Mesenchymal stem cell (in vitro differentiated cells and primary cell): ENCODE measurements around the gene ASAP2.

ENCODE experiments used
- DNase-seq: peaks from one replicate; pipeline ENCODE4 v3.0.0-alpha.2; 2013
- H2AFZ ChIP-seq: one replicate; pipeline ENCODE4 v1.6.1; 2013; ENCODE audit warnings: low read depth, mild to moderate bottlenecking, control low read depth, inconsistent platforms, low read length, moderate library complexity
- H2AK5ac ChIP-seq: 2 replicates; pipeline ENCODE4 v1.6.1; 2013; ENCODE audit warnings: low read length, moderate library complexity, mild to moderate bottlenecking, inconsistent platforms; ENCODE audit not compliant: severe bottlenecking
- H2BK120ac ChIP-seq: one replicate; pipeline ENCODE4 v1.6.1; 2013; ENCODE audit warnings: low read depth, mild to moderate bottlenecking, inconsistent platforms, low read length, moderate library complexity
- H2BK12ac ChIP-seq, 2 experiments: one replicate each; pipeline ENCODE4 v1.6.1; 2013; ENCODE audit warnings: inconsistent platforms in 2 of 2, low read length in 2 of 2, mild to moderate bottlenecking in 2 of 2, moderate library complexity in 2 of 2, control low read depth in 1 of 2
- H2BK15ac ChIP-seq: one replicate; pipeline ENCODE4 v1.6.1; 2013; ENCODE audit warnings: mild to moderate bottlenecking, low read depth, inconsistent platforms; ENCODE audit not compliant: poor library complexity, severe bottlenecking
- H2BK5ac ChIP-seq: 2 replicates; pipeline ENCODE4 v1.6.1; 2013; ENCODE audit warnings: low read depth, mild to moderate bottlenecking, low read length, control low read depth, inconsistent platforms; ENCODE audit not compliant: poor library complexity, severe bottlenecking
- H3K14ac ChIP-seq, 2 experiments: one replicate each; pipeline ENCODE4 v1.6.1; 2013; ENCODE audit warnings: inconsistent platforms in 2 of 2, low read length in 2 of 2, control low read depth in 1 of 2, mild to moderate bottlenecking in 1 of 2, moderate library complexity in 1 of 2
- H3K18ac ChIP-seq, 2 experiments: one replicate each; pipeline ENCODE4 v1.6.1; 2013; ENCODE audit warnings: inconsistent platforms in 2 of 2, low read length in 2 of 2, control low read depth in 1 of 2, low read depth in 1 of 2, mild to moderate bottlenecking in 1 of 2
- H3K23ac ChIP-seq, 2 experiments: one replicate each; pipeline ENCODE4 v1.6.1; 2013; ENCODE audit warnings: inconsistent platforms in 2 of 2, low read length in 2 of 2, mild to moderate bottlenecking in 2 of 2, moderate library complexity in 2 of 2, control low read depth in 1 of 2
- H3K27ac ChIP-seq: 2 replicates; pipeline ENCODE4 v1.5.1; 2013; ENCODE audit warnings: mild to moderate bottlenecking, moderate library complexity, low read length, control low read depth, inconsistent platforms; ENCODE audit not compliant: poor library complexity, severe bottlenecking
- H3K27me3 ChIP-seq, 2 experiments: 2 replicates each; pipeline versions ENCODE4 v1.6.1 to v1.7.0; 2013; ENCODE audit warnings: low read length in 2 of 2, mild to moderate bottlenecking in 2 of 2, moderate library complexity in 2 of 2, control low read depth in 1 of 2, inconsistent platforms in 1 of 2; ENCODE audit not compliant: control insufficient read depth in 1 of 2, insufficient read depth in 1 of 2
- H3K36me3 ChIP-seq, 2 experiments: 2 replicates each; pipeline versions ENCODE4 v1.6.1 to v1.7.0; 2013; ENCODE audit warnings: low read length in 2 of 2, control low read depth in 1 of 2, inconsistent platforms in 1 of 2, low read depth in 1 of 2, mild to moderate bottlenecking in 1 of 2; ENCODE audit not compliant: insufficient read depth in 2 of 2, control insufficient read depth in 1 of 2
- H3K4ac ChIP-seq, 2 experiments: one replicate each; pipeline ENCODE4 v1.6.1; 2013; ENCODE audit warnings: inconsistent platforms in 2 of 2, low read length in 2 of 2, mild to moderate bottlenecking in 2 of 2, moderate library complexity in 2 of 2, control low read depth in 1 of 2, low read depth in 1 of 2
- H3K4me1 ChIP-seq: 2 replicates; pipeline ENCODE4 v1.6.1; 2013; ENCODE audit warnings: low read depth, low read length, control low read depth; ENCODE audit not compliant: control insufficient read depth, insufficient read depth
- H3K4me2 ChIP-seq: 2 replicates; pipeline ENCODE4 v1.6.1; 2013; ENCODE audit warnings: low read length, mild to moderate bottlenecking, inconsistent platforms; ENCODE audit not compliant: poor library complexity, severe bottlenecking
- H3K4me3 ChIP-seq, 2 experiments: 2 replicates each; pipeline versions ENCODE4 v1.5.1 to v1.7.0; 2013; ENCODE audit warnings: low read length in 2 of 2, mild to moderate bottlenecking in 2 of 2, control low read depth in 1 of 2, low read depth in 1 of 2; ENCODE audit not compliant: insufficient read depth in 1 of 2
- H3K79me1 ChIP-seq: replicated peaks from 2 replicates; pipeline ENCODE4 v1.6.1; 2013; ENCODE audit warnings: mild to moderate bottlenecking, control low read depth, low read length, inconsistent platforms; ENCODE audit not compliant: poor library complexity, severe bottlenecking
- H3K9ac ChIP-seq: 2 replicates; pipeline ENCODE4 v1.7.0; 2013; ENCODE audit warnings: mild to moderate bottlenecking, low read length, moderate library complexity
- H3K9me3 ChIP-seq: 2 replicates; pipeline ENCODE4 v1.7.0; 2013; ENCODE audit warnings: mild to moderate bottlenecking, low read length; ENCODE audit not compliant: control insufficient read depth
- H4K8ac ChIP-seq: one replicate; pipeline ENCODE4 v1.6.1; 2013; ENCODE audit warnings: inconsistent platforms, mild to moderate bottlenecking, low read length, moderate library complexity
- H4K91ac ChIP-seq: one replicate; pipeline ENCODE4 v1.6.1; 2013; ENCODE audit warnings: mild to moderate bottlenecking, low read length, inconsistent platforms
- WGBS: methylation state at CpG from one replicate; pipeline ENCODE4 v1.1.7; 2013; ENCODE audit warnings: mixed read lengths; 5-methylcytosine and 5-hydroxymethylcytosine counted together

The ASAP2 gene

DNA sequence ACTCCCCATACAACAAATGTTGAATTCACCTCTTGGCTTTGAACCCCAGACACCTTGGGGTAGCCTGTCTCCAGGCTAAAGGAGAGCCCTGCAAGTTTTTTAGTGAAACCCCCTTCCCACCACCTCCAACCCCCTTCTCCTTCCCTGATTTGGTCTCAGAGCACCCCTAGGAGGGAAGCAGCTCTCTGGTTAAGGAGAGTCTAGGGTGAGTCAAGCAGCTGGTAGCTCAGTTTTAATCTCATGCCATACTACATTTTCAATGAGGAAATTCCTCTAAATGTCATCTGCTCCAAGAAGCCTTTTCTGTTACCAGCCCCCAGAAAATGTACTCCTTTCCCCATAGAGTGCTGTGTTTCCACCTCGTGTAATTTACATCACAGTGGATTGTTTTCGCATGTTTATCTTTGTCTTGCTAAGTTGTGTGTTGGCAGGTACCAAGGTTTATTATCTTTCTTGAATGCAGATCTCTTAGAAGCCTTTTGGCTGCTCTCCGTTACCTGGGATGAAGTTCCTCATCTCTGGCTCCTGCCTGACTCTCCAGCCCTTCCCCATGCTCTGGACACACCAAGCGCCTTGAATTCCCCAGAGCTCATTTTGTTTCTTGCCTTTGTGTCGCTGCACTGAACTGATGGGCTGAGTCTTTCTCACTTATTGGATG lies 82.2 kb downstream of the ASAP2 start:
- peak overlapping the region; percentile 33 for H4K8ac ChIP-seq
- peak overlapping the region; percentile 91 for H2AK5ac ChIP-seq
- H3K79me1 ChIP-seq = peaks cover 23% of the 10 kb centered on the region
- peak overlapping the region; percentile 48 to 93 for H2BK12ac ChIP-seq
- no peak overlapping the region for H2BK15ac ChIP-seq
- H3K27me3 ChIP-seq = no peaks in the 10 kb centered on the region
- H3K9ac ChIP-seq = peak overlapping the region; percentile 76
- H2BK120ac ChIP-seq = peak overlapping the region; percentile 42
- H3K4me1 ChIP-seq = peaks cover 26% of the 10 kb centered on the region
- 84% methylated on average over 3 of the region's 5 CpGs for WGBS
- peaks cover under 1 to 21% of the 10 kb centered on the region in 2 experiments for H3K36me3 ChIP-seq
- H3K14ac ChIP-seq = no peak overlapping the region
- H2BK5ac ChIP-seq = peak overlapping the region; percentile 92
- H3K18ac ChIP-seq = peak overlapping the region; percentile 61 to 79
- no peak overlapping the region for H3K4me2 ChIP-seq
- H3K27ac ChIP-seq = peak overlapping the region; percentile 91
- peak overlapping the region; percentile 52 for H4K91ac ChIP-seq
- H3K23ac ChIP-seq = no peak overlapping the region
- peak overlapping the region; percentile 13 to 63 for H3K4ac ChIP-seq
- peak; percentile 50 for DNase-seq
- H3K9me3 ChIP-seq = no peaks in the 10 kb centered on the region
- no peak overlapping the region for H2AFZ ChIP-seq
- H3K4me3 ChIP-seq = no peak overlapping the region

DNA sequence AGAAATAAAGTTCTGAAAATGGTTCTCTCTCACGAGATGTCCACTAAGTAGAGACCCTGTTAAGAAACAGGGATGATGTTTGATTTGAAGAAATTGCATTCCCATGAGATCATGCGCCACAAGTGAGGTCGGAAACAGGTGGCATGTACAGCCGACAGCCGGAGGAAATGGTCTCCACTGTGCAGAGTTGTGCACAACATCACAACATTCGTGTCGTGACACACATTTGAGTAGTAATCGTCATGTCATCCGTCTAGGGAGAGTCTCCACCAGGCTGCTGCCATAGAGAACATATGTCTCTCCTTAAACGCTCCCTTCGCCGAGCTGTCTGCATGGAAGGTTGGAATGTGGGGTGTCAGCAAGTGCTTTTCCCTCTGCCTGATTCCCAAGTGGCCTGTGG lies 84.7 kb downstream of the ASAP2 start:
- Histone ChIP-seq H2BK120ac (peak overlapping the region; percentile 62), H4K8ac (peak overlapping the region; percentile 7)

DNA sequence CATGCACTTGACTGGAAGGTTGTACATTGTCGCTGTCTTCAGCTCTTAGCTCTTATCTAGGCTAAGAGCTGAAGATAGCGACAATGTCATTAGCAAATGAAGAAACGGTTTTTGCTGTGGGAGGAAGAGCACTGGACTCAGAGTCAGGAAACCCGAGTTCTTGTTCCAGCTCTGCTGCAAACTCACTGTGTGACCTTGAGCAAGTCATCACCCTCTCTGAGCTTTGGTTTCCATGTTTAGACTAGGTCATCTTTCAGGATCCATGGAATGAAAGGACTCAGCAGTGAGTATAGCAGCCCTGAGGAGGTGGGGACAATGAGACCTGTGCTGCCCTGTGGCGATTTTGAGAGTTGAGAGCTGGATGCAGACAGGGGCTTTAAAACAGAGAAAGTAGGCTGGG lies 85.3 kb downstream of the ASAP2 start:
- 95% methylated on average over 5 of the region's 5 CpGs for WGBS

More for the DNA sequence above, 84.7 kb downstream of the ASAP2 start:
- Histone ChIP-seq H3K27ac (no peak overlapping the region), H3K9me3 (no peaks in the 10 kb centered on the region), H2BK15ac (no peak overlapping the region), H3K4ac (peak overlapping the region in 1 of 2 experiments; percentile 15), H3K4me2 (no peak overlapping the region), H3K14ac (peak overlapping the region in 1 of 2 experiments; percentile 11), H2AK5ac (peak overlapping the region; percentile 51), H3K36me3 (peaks cover 0 to 11% of the 10 kb centered on the region in 2 experiments), H3K27me3 (no peaks in the 10 kb centered on the region), H3K79me1 (peaks cover 35% of the 10 kb centered on the region), H3K4me3 (no peak overlapping the region), H3K9ac (no peak overlapping the region), H3K4me1 (peaks cover 23% of the 10 kb centered on the region), H2BK5ac (no peak overlapping the region), H4K91ac (peak overlapping the region; percentile 78), H2AFZ (peak overlapping the region; percentile 36), H3K23ac (no peak overlapping the region), H2BK12ac (peak overlapping the region; percentile 37 to 40), H3K18ac (peak overlapping the region; percentile 54 to 64)
- DNase-seq = peak; percentile 87
- 34% methylated on average over 12 of the region's 12 CpGs for WGBS

DNA sequence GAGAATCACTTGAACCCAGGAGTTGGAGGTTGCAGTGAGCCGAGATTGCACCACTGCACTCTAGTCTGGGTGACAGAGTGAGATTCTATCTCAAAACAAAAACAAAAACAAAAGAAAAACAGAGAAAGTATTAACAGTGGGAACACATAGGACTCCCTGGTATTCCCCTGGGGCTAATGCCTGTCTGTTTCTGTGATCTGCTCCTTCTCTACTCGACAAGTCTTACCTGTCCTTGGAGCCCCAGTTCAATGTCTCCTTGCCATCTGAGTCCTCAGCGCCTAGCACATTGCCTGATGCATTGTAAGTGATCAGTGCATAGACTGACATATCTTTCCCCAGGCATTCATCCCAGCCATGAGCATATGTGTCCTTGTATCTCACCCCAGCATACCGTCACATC lies 85.8 kb downstream of the ASAP2 start:
- H2AK5ac ChIP-seq = no peak overlapping the region
- no peak overlapping the region for H3K9ac ChIP-seq
- H3K9me3 ChIP-seq = no peaks in the 10 kb centered on the region
- no peak overlapping the region for H2BK120ac ChIP-seq
- peaks cover 6 to 16% of the 10 kb centered on the region in 2 experiments for H3K36me3 ChIP-seq
- peak overlapping the region in 1 of 2 experiments; percentile 55 for H3K18ac ChIP-seq
- H2BK5ac ChIP-seq = no peak overlapping the region
- peaks cover 43% of the 10 kb centered on the region for H3K79me1 ChIP-seq
- H2BK12ac ChIP-seq = no peak overlapping the region
- H4K8ac ChIP-seq = no peak overlapping the region
- H3K4me2 ChIP-seq = no peak overlapping the region
- no peak overlapping the region for H4K91ac ChIP-seq
- no peaks in the 10 kb centered on the region for H3K27me3 ChIP-seq
- peaks cover 17% of the 10 kb centered on the region for H3K4me1 ChIP-seq
- 89% methylated on average over 4 of the region's 4 CpGs for WGBS
- H2BK15ac ChIP-seq = no peak overlapping the region
- no peak overlapping the region for H3K4me3 ChIP-seq
- no peak overlapping the region for H3K27ac ChIP-seq
- H3K4ac ChIP-seq = no peak overlapping the region
- no peak for DNase-seq
- no peak overlapping the region for H2AFZ ChIP-seq
- H3K14ac ChIP-seq = no peak overlapping the region
- H3K23ac ChIP-seq = no peak overlapping the region

More for the DNA sequence above, 85.3 kb downstream of the ASAP2 start:
- no peak overlapping the region for H3K27ac ChIP-seq
- H3K4me3 ChIP-seq = no peak overlapping the region
- peak overlapping the region; percentile 62 for H2BK120ac ChIP-seq
- no peak overlapping the region for H3K14ac ChIP-seq
- peak overlapping the region; percentile 54 to 64 for H3K18ac ChIP-seq
- peak overlapping the region in 1 of 2 experiments; percentile 15 for H3K4ac ChIP-seq
- no peaks in the 10 kb centered on the region for H3K27me3 ChIP-seq
- no peak overlapping the region for H2BK15ac ChIP-seq
- H2AK5ac ChIP-seq = peak overlapping the region; percentile 53
- no peak overlapping the region for H3K4me2 ChIP-seq
- H4K8ac ChIP-seq = peak overlapping the region; percentile 7
- H3K36me3 ChIP-seq = peaks cover 3 to 11% of the 10 kb centered on the region in 2 experiments
- H3K4me1 ChIP-seq = peaks cover 23% of the 10 kb centered on the region
- no peak for DNase-seq
- peak overlapping the region in 1 of 2 experiments; percentile 40 for H2BK12ac ChIP-seq
- H4K91ac ChIP-seq = no peak overlapping the region
- H3K23ac ChIP-seq = no peak overlapping the region
- H3K9me3 ChIP-seq = no peaks in the 10 kb centered on the region
- no peak overlapping the region for H3K9ac ChIP-seq
- H2BK5ac ChIP-seq = no peak overlapping the region
- no peak overlapping the region for H2AFZ ChIP-seq
- H3K79me1 ChIP-seq = peaks cover 41% of the 10 kb centered on the region
